GM12878 (cell line): Measurements from ENCODE around the gene EDEM3. TPM values are rescaled to one million over a fixed set of nuclear protein-coding genes. Genes with fewer than 3 reads are reported as not detected.

ENCODE experiments used
- ATAC-seq: fragments of 200-7000 bp; cut with Tn5 transposase; 3 replicates; pipeline ENCODE4 v1.9.1; 2020; ENCODE audit warnings: mild to moderate bottlenecking, moderate library complexity
- BruUV-seq: library from RNA; stranded (reverse); fragments of 400-500 nt; replicated peaks from 2 replicates; lab custom pipeline; 2021; lab: Mats Ljungman, UMichigan
- CTCF ChIA-PET: fragments of 300-600 bp; sonication (Branson Sonifier 250); formaldehyde crosslinking; extraction: SDS; loops from one replicate; lab custom pipeline; 2021; ENCODE audit warnings: inconsistent platforms; lab: Yijun Ruan, JAX
- POLR2A ChIA-PET: fragments of 350-600 bp; formaldehyde crosslinking; extraction: SDS; loops from one replicate; lab custom pipeline; 2021; ENCODE audit warnings: inconsistent platforms; lab: Charles Lee
- RAD21 ChIA-PET: fragments of 300-600 bp; sonication (Branson Sonifier 250); formaldehyde crosslinking; loops from one replicate; lab custom pipeline; 2023; ENCODE audit warnings: antibody characterized with exemption; ENCODE audit not compliant: unreplicated experiment; lab: Charles Lee
- SMC1A ChIA-PET: fragments of 300-600 bp; sonication (Branson Sonifier 250); formaldehyde crosslinking; loops from one replicate; lab custom pipeline; 2023; ENCODE audit not compliant: unreplicated experiment, uncharacterized antibody; lab: Charles Lee
- DNase-seq: peaks from one replicate; pipeline ENCODE4 v3.0.0-alpha.2; 2011; ENCODE audit warnings: low read depth, low spot score
- FAIRE-seq: peaks from 3 replicates; lab custom pipeline; 2011; peaks lifted over from hg19 to GRCh38; lab: Jason Lieb, UNC
- H2AFZ ChIP-seq: 2 replicates; pipeline ENCODE4 v1.6.0; 2011; ENCODE audit warnings: low read depth, low read length, control low read depth; ENCODE audit not compliant: control insufficient read depth
- H3K27ac ChIP-seq: 2 replicates; pipeline ENCODE4 v1.5.1; 2011; ENCODE audit warnings: control low read depth; ENCODE audit not compliant: control insufficient read depth, insufficient read depth
- H3K27me3 ChIP-seq, 2 experiments: replicated peaks in 1 of 2; 2 replicates each; pipeline versions ENCODE4 v1.6.0 to v1.6.1; 2011; ENCODE audit warnings: low read length in 1 of 2; ENCODE audit not compliant: control insufficient read depth in 2 of 2, insufficient read depth in 2 of 2
- H3K36me3 ChIP-seq, 2 experiments: 2 replicates each; pipeline ENCODE4 v1.5.1; 2011; ENCODE audit warnings: low read length in 1 of 2; ENCODE audit not compliant: control insufficient read depth in 2 of 2, insufficient read depth in 2 of 2
- H3K4me1 ChIP-seq: 2 replicates; pipeline ENCODE4 v1.6.1; 2011; ENCODE audit warnings: mild to moderate bottlenecking, low read length, moderate library complexity, mixed read lengths; ENCODE audit not compliant: control insufficient read depth, insufficient read depth
- H3K4me2 ChIP-seq: 2 replicates; pipeline ENCODE4 v1.6.0; 2011; ENCODE audit warnings: control low read depth; ENCODE audit not compliant: control insufficient read depth, insufficient read depth
- H3K4me3 ChIP-seq: fragments of 200-600 bp; sonication (generic); 2 replicates; pipeline ENCODE4 v1.5.1; 2016
- H3K79me2 ChIP-seq: 2 replicates; pipeline ENCODE4 v1.6.0; 2011; ENCODE audit warnings: low read length; ENCODE audit not compliant: control insufficient read depth, insufficient read depth
- H3K9ac ChIP-seq: 2 replicates; pipeline ENCODE4 v1.8.0; 2011; ENCODE audit warnings: low read length, control low read depth, mixed read lengths; ENCODE audit not compliant: control insufficient read depth, insufficient read depth
- H3K9me3 ChIP-seq: replicated peaks from 3 replicates; pipeline ENCODE4 v1.5.1; 2011; ENCODE audit warnings: mild to moderate bottlenecking, low read length; ENCODE audit not compliant: control insufficient read depth, insufficient read depth
- H4K20me1 ChIP-seq: 2 replicates; pipeline ENCODE4 v1.6.0; 2011; ENCODE audit not compliant: control insufficient read depth, insufficient read depth
- ATF2 ChIP-seq: IDR thresholded peaks from 2 replicates; pipeline ENCODE4 v1.6.1; 2012; ENCODE audit warnings: low read length, inconsistent platforms
- BACH1 ChIP-seq: fragments of 450-650 bp; IDR thresholded peaks from 2 replicates; pipeline ENCODE4 v1.6.1; 2017; ENCODE audit warnings: mild to moderate bottlenecking, borderline replicate concordance
- CBFB ChIP-seq: IDR thresholded peaks from 2 replicates; pipeline ENCODE4 v1.6.1; 2016; ENCODE audit warnings: antibody characterized with exemption, low read depth
- CTCF ChIP-seq, 3 experiments: IDR thresholded peaks in 2 of 3; conservative IDR thresholded peaks in 1 of 3; 2 replicates each; pipeline ENCODE4 v1.5.1; 2011; ENCODE audit warnings: low read depth in 3 of 3, low read length in 3 of 3, mild to moderate bottlenecking in 3 of 3, control low read depth in 2 of 3, moderate library complexity in 2 of 3, inconsistent platforms in 1 of 3, mixed read lengths in 1 of 3; ENCODE audit not compliant: control insufficient read depth in 2 of 3, insufficient read depth in 1 of 3; ENCODE audit errors: extremely low read depth in 1 of 3
- IKZF2 ChIP-seq, 2 experiments: fragments of 450-650 bp; IDR thresholded peaks; 2 replicates each; pipeline ENCODE4 v1.6.1; 2017; ENCODE audit warnings: mild to moderate bottlenecking in 2 of 2, moderate library complexity in 2 of 2
- MTA3 ChIP-seq: IDR thresholded peaks from 2 replicates; pipeline ENCODE4 v1.6.1; 2012; ENCODE audit warnings: low read length, inconsistent platforms, borderline replicate concordance
- MYB ChIP-seq: fragments of 150-350 bp; IDR thresholded peaks from 2 replicates; pipeline ENCODE4 v1.6.1; 2014; ENCODE audit warnings: mild to moderate bottlenecking, low read depth, low read length, borderline replicate concordance
- PKNOX1 ChIP-seq: fragments of 450-650 bp; IDR thresholded peaks from 2 replicates; pipeline ENCODE4 v1.6.1; 2016; ENCODE audit warnings: mild to moderate bottlenecking
- TCF12 ChIP-seq: IDR thresholded peaks from 2 replicates; pipeline ENCODE4 v1.6.1; 2011; ENCODE audit warnings: low read depth, mild to moderate bottlenecking, low read length
- in situ Hi-C: fragments of 300-500 bp; cut with MboI; formaldehyde crosslinking; loops from 9 replicates; pipeline ENCODE4 v1.14.3; 2018; ENCODE audit warnings: mixed read lengths
- intact Hi-C: fragments of 100-400 bp; cut with micrococcal nuclease; formaldehyde crosslinking; loops from one replicate; pipeline ENCODE4 v1.14.2; 2022; ENCODE audit not compliant: unreplicated experiment
- polyA plus RNA-seq, 11 experiments: library from polyadenylated mRNA; depleted of rRNA in 4 of 11; unstranded in 6 of 11; stranded (reverse) in 5 of 11; fragments of >200 nt; fragmentation: Nextera tagmentation in 4 of 11; fragmentation: Illumina TruSeq in 1 of 11; extraction: Ambion mirVana in 4 of 11; extraction: Trizol in 1 of 11; gene quantifications; 1 replicate in 1 of 11; 2 replicates in 10 of 11; pipeline versions ENCODE4 v1.2.1 to v1.2.3, GENCODE V29; 2011 to 2016; ENCODE audit warnings: inconsistent platforms in 2 of 11, missing spikeins in 2 of 11, low read depth in 1 of 11
- total RNA-seq, 4 experiments: library from RNA; depleted of rRNA in 3 of 4; stranded (reverse); fragments of >200 nt in 3 of 4; fragmentation: Illumina TruSeq in 1 of 4; extraction: Trizol in 1 of 4; gene quantifications; 2 replicates each; pipeline versions ENCODE4 v1.2.1 to v1.2.3, GENCODE V29; 2013 to 2021
- TF ChIP-seq, protein P1 (sequence below): fragments of 450-650 bp; IDR thresholded peaks from 2 replicates; pipeline ENCODE4 v1.6.1; 2017; ENCODE audit warnings: mild to moderate bottlenecking, moderate library complexity
- TF ChIP-seq, protein P2 (sequence below): fragments of 450-650 bp; IDR thresholded peaks from 2 replicates; pipeline ENCODE4 v1.6.1; 2017; ENCODE audit warnings: low read depth, mild to moderate bottlenecking, moderate library complexity

Gene EDEM3
- total and polyA plus RNA-seq, 10 of the 15 experiments (the other 5 are each of a cell fraction or from before 2014, with no cell fraction given), result 6.4 to 19.3 (median 14.3) TPM

- TF ChIP-seq, protein P1, sequence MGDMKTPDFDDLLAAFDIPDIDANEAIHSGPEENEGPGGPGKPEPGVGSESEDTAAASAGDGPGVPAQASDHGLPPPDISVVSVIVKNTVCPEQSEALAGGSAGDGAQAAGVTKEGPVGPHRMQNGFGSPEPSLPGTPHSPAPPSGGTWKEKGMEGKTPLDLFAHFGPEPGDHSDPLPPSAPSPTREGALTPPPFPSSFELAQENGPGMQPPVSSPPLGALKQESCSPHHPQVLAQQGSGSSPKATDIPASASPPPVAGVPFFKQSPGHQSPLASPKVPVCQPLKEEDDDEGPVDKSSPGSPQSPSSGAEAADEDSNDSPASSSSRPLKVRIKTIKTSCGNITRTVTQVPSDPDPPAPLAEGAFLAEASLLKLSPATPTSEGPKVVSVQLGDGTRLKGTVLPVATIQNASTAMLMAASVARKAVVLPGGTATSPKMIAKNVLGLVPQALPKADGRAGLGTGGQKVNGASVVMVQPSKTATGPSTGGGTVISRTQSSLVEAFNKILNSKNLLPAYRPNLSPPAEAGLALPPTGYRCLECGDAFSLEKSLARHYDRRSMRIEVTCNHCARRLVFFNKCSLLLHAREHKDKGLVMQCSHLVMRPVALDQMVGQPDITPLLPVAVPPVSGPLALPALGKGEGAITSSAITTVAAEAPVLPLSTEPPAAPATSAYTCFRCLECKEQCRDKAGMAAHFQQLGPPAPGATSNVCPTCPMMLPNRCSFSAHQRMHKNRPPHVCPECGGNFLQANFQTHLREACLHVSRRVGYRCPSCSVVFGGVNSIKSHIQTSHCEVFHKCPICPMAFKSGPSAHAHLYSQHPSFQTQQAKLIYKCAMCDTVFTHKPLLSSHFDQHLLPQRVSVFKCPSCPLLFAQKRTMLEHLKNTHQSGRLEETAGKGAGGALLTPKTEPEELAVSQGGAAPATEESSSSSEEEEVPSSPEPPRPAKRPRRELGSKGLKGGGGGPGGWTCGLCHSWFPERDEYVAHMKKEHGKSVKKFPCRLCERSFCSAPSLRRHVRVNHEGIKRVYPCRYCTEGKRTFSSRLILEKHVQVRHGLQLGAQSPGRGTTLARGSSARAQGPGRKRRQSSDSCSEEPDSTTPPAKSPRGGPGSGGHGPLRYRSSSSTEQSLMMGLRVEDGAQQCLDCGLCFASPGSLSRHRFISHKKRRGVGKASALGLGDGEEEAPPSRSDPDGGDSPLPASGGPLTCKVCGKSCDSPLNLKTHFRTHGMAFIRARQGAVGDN, result no peak
- no peak for TF ChIP-seq TCF12
- TF ChIP-seq BACH1, result no peak
- TF ChIP-seq ATF2, result no peak
- no peak for TF ChIP-seq MYB
Measured at GRCh38 chr1:184775885-184776284, 21.2 kb upstream of the EDEM3 start (continued).

DNA sequence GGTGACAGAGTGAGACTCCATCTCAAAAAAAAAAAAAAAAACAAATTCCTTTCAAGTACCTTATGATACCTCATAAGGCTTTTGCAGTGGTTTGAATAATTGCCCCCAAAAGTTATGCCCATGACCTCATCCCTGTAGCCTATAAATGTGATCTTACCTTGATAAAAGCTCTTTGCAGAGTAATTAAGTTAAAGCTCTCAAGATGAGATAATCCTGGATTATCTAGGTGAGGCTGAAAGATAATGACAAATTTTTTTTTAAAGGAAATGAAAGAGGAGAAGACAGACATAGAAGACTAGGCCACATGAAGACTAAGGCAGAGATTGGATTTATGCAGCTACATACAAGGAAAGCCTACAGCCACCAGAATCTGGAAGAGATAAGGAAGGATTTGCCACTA is 20.7 kb upstream of the EDEM3 start:
- no peak overlapping the region for H3K9ac ChIP-seq
- no peaks in the 10 kb centered on the region for H3K4me1 ChIP-seq
- intact Hi-C loops, result no loop called here
- no peaks in the 10 kb centered on the region for H3K36me3 ChIP-seq
- SMC1A ChIA-PET, result interaction anchor here (0.9 to 1.5 kb wide), 5 partner anchors 9 to 207 kb away, joined by 3 to 5 read pairs (median 3); no protein-coding TSS in a partner anchor
- FAIRE-seq (no peak), DNase-seq (no peak), ATAC-seq (no peak)
- H3K79me2 ChIP-seq, result no peaks in the 10 kb centered on the region
- H3K27me3 ChIP-seq, result no peaks in the 10 kb centered on the region
- H3K9me3 ChIP-seq, result no peaks in the 10 kb centered on the region
- H3K4me2 ChIP-seq, result no peak overlapping the region
- H3K27ac ChIP-seq, result no peak overlapping the region
- POLR2A ChIA-PET, result no interaction called here
- CTCF ChIA-PET, result interaction anchor here (0.6 kb wide), 1 partner anchor 15 kb away, joined by 3 read pairs; no protein-coding TSS in a partner anchor
- no peak overlapping the region for H3K4me3 ChIP-seq
- in situ Hi-C loops, result no loop called here
- no peaks in the 10 kb centered on the region for H4K20me1 ChIP-seq
- RAD21 ChIA-PET, result interaction anchor here (0.6 kb wide), 1 partner anchor 698 kb away, joined by 3 read pairs; no protein-coding TSS in a partner anchor
- BruUV-seq, result no TSS peak
- H2AFZ ChIP-seq, result no peak overlapping the region
- TF ChIP-seq IKZF2 (IDR thresholded peaks at IDR 0.05) (no peak), PKNOX1 (no peak), CBFB (no peak), MTA3 (no peak), CTCF (IDR thresholded peaks at IDR 0.05 in 2 of 3, conservative IDR thresholded peaks at IDR 0.05 in 1 of 3; ENCODE audit: control insufficient read depth in 2 of 3, extremely low read depth in 1 of 3, insufficient read depth in 1 of 3, low read depth in 3 of 3, low read length in 3 of 3) (no peak)
- TF ChIP-seq, protein P2, sequence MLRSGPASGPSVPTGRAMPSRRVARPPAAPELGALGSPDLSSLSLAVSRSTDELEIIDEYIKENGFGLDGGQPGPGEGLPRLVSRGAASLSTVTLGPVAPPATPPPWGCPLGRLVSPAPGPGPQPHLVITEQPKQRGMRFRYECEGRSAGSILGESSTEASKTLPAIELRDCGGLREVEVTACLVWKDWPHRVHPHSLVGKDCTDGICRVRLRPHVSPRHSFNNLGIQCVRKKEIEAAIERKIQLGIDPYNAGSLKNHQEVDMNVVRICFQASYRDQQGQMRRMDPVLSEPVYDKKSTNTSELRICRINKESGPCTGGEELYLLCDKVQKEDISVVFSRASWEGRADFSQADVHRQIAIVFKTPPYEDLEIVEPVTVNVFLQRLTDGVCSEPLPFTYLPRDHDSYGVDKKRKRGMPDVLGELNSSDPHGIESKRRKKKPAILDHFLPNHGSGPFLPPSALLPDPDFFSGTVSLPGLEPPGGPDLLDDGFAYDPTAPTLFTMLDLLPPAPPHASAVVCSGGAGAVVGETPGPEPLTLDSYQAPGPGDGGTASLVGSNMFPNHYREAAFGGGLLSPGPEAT, result no peak
